C4-2B (cell line): ENCODE measurements around the gene ZNF618.

ENCODE experiments used
- CTCF ChIP-seq: fragments of 450-650 bp; conservative IDR thresholded peaks from 2 replicates; pipeline ENCODE4 v1.5.1; 2017; ENCODE audit warnings: mild to moderate bottlenecking
- ZFX ChIP-seq: fragments of 450-650 bp; IDR thresholded peaks from 2 replicates; pipeline ENCODE4 v1.6.1; 2017

- no peak for TF ChIP-seq CTCF
- no peak for TF ChIP-seq ZFX
These were observed 221.5 kb downstream of the ZNF618 start for GRCh38 chr9:114097613-114098020.
